NCI-H460 (cell line): Measurements from ENCODE around the gene ARVCF. TPM values are rescaled to one million over a fixed set of nuclear protein-coding genes. Genes with fewer than 3 reads are reported as not detected.
A peak's percentile ranks its signal among the peaks of the same experiment; 100 is the strongest.

Experiments used
- DNase-seq: peaks from one replicate; pipeline ENCODE4 v3.0.0-alpha.2; 2016; ENCODE audit warnings: low read depth; ENCODE audit errors: extremely low read depth
- total RNA-seq: library from RNA; depleted of rRNA; stranded (reverse); fragments of >200 nt; shearing (Covaris generic); gene quantifications from 2 replicates; pipeline ENCODE4 v1.2.3, GENCODE V29; 2014

The ARVCF gene
- total RNA-seq, 1 experiment from 2014 or later: 0.84 TPM

- DNase-seq: no peak
Observed at GRCh38 chr22:19976671-19977070, 40.0 kb downstream of the ARVCF start.

GRCh38 chr22:19975707-19976035, 41.0 kb downstream of the ARVCF start:
- DNase-seq: no peak

- no peak for DNase-seq
Observed at GRCh38 chr22:19974935-19975706, 41.5 kb downstream of the ARVCF start.

- DNase-seq: no peak
Observed at GRCh38 chr22:19974268-19974861, 42.3 kb downstream of the ARVCF start.

GRCh38 chr22:19973551-19974267, 42.9 kb downstream of the ARVCF start:
- DNase-seq: no peak

- DNase-seq: no peak
Observed at GRCh38 chr22:19972652-19973550, 43.7 kb downstream of the ARVCF start.

GRCh38 chr22:19972251-19972650, 44.4 kb downstream of the ARVCF start:
- no peak for DNase-seq

- no peak for DNase-seq
Observed at GRCh38 chr22:19971276-19972124, 45.1 kb downstream of the ARVCF start.

GRCh38 chr22:19970479-19971275, 45.9 kb downstream of the ARVCF start:
- DNase-seq: peak; percentile 36

GRCh38 chr22:19970031-19970478, 46.6 kb downstream of the ARVCF start:
- DNase-seq: no peak

GRCh38 chr22:19969141-19969928, 47.3 kb downstream of the ARVCF start:
- no peak for DNase-seq

- no peak for DNase-seq
Observed at GRCh38 chr22:19968450-19968891, 48.2 kb downstream of the ARVCF start.

GRCh38 chr22:19967850-19968449, 48.7 kb downstream of the ARVCF start:
- DNase-seq: no peak

- DNase-seq: no peak
Observed at GRCh38 chr22:19966908-19967750, 49.5 kb downstream of the ARVCF start.

- DNase-seq: no peak
Observed at GRCh38 chr22:19965771-19966709, 50.6 kb downstream of the ARVCF start.
